NOMO-1 (cell line): Measurements from ENCODE around the gene VPS18.
A peak's percentile ranks its signal among the peaks of the same experiment; 100 is the strongest.
"Not testable (repeated sequence)": the region's sequence is repeated elsewhere in the genome, so short reads cannot be mapped to it uniquely, and the experiment has no call there.

Source experiments
- DNase-seq, 2 experiments: peaks; one replicate each; lab custom pipeline; 2025; ENCODE audit not compliant: unreplicated experiment in 2 of 2; lab: John Stamatoyannopoulos, UW

Gene VPS18

GRCh38 chr15:40893733-40894680 is at the start of gene VPS18:
Gene VPS18 (plus strand): TSS chr15:40894450. CDS start chr15:40894769, 319 bp downstream.
- DNase-seq = peak; percentile 96 to 97

- DNase-seq = peak; percentile 34 to 50
Measured at GRCh38 chr15:40844696-40845030, 49.6 kb upstream of the VPS18 start.

- DNase-seq = peak; percentile 44 to 49
Measured at GRCh38 chr15:40845036-40845435, 49.2 kb upstream of the VPS18 start.

- no peak for DNase-seq
Measured at GRCh38 chr15:40845511-40846284, 48.6 kb upstream of the VPS18 start.

GRCh38 chr15:40846841-40847222 is 47.4 kb upstream of the VPS18 start:
- no peak for DNase-seq

GRCh38 chr15:40847223-40847961 is 46.9 kb upstream of the VPS18 start:
- DNase-seq = peak; percentile 93 to 96

- no peak for DNase-seq
Measured at GRCh38 chr15:40850576-40851112, 43.6 kb upstream of the VPS18 start.

- DNase-seq = no peak
Measured at GRCh38 chr15:40852529-40852928, 41.7 kb upstream of the VPS18 start.

GRCh38 chr15:40853241-40853890 is 40.9 kb upstream of the VPS18 start:
- no peak for DNase-seq

- no peak for DNase-seq
Measured at GRCh38 chr15:40854161-40854560, 40.1 kb upstream of the VPS18 start.

GRCh38 chr15:40855706-40856234 is 38.5 kb upstream of the VPS18 start:
- DNase-seq = no peak

GRCh38 chr15:40856746-40857145 is 37.5 kb upstream of the VPS18 start:
- DNase-seq = no peak

- peak; percentile 33 to 55 for DNase-seq
Measured at GRCh38 chr15:40857601-40858341, 36.5 kb upstream of the VPS18 start.

GRCh38 chr15:40858706-40859105 is 35.5 kb upstream of the VPS18 start:
- DNase-seq = no peak

- peak; percentile 37 to 58 for DNase-seq
Measured at GRCh38 chr15:40859206-40859851, 34.9 kb upstream of the VPS18 start.

GRCh38 chr15:40861147-40861546 is 33.1 kb upstream of the VPS18 start:
- not testable (repeated sequence) for DNase-seq

- DNase-seq = no peak
Measured at GRCh38 chr15:40863660-40864270, 30.5 kb upstream of the VPS18 start.

GRCh38 chr15:40867199-40867598 is 27.1 kb upstream of the VPS18 start:
- no peak for DNase-seq
